Embryonic facial prominence (tissue), 1 donor: ENCODE results near the gene RPL19.
A peak's percentile ranks its signal among the peaks of the same experiment; 100 is the strongest.
"Not testable (repeated sequence)": the region's sequence is repeated elsewhere in the genome, so short reads cannot be mapped to it uniquely, and the experiment has no call there.

Experiments used
- DNase-seq: peaks from one replicate; pipeline ENCODE4 v3.0.0-alpha.2; 2016; ENCODE audit errors: extremely low spot score

RPL19 gene

GRCh38 chr17:39200070-39200879, at the start of gene RPL19:
TSS of gene RPL19 (plus strand) at chr17:39200283. CDS start at chr17:39200345, 62 bp downstream.
- no peak for DNase-seq

- DNase-seq: no peak
These were observed 49.3 kb upstream of the RPL19 start for GRCh38 chr17:39150795-39151149.

- no peak for DNase-seq
These were observed 48.7 kb upstream of the RPL19 start, which contains the start of gene PLXDC1 for GRCh38 chr17:39151150-39151942. TSS of gene PLXDC1 (minus strand) at chr17:39151637. CDS start at chr17:39151437, 200 bp downstream.

- no peak for DNase-seq
These were observed 47.9 kb upstream of the RPL19 start for GRCh38 chr17:39151943-39152818.

GRCh38 chr17:39153599-39154051, 46.5 kb upstream of the RPL19 start:
- DNase-seq: peak; percentile 84

- DNase-seq: no peak
These were observed 44.4 kb upstream of the RPL19 start for GRCh38 chr17:39155654-39156053.

GRCh38 chr17:39156491-39156890, 43.6 kb upstream of the RPL19 start:
- DNase-seq: no peak

GRCh38 chr17:39158623-39159022, 41.5 kb upstream of the RPL19 start:
- no peak for DNase-seq

GRCh38 chr17:39161962-39162361, 38.1 kb upstream of the RPL19 start:
- no peak for DNase-seq

- peak; percentile 61 for DNase-seq
These were observed 35.4 kb upstream of the RPL19 start for GRCh38 chr17:39164675-39165143.

GRCh38 chr17:39165178-39165840, 34.8 kb upstream of the RPL19 start:
- no peak for DNase-seq

GRCh38 chr17:39165841-39166349, 34.2 kb upstream of the RPL19 start, which contains the start of gene ARL5C:
TSS of gene ARL5C (minus strand) at chr17:39166161. CDS start at chr17:39165760, 401 bp downstream.
- no peak for DNase-seq

- no peak for DNase-seq
These were observed 33.4 kb upstream of the RPL19 start for GRCh38 chr17:39166437-39167335.

GRCh38 chr17:39167476-39167875, 32.6 kb upstream of the RPL19 start:
- DNase-seq: no peak

- DNase-seq: not testable (repeated sequence)
These were observed 31.6 kb upstream of the RPL19 start for GRCh38 chr17:39168503-39168902.

GRCh38 chr17:39169101-39169500, 31.0 kb upstream of the RPL19 start:
- DNase-seq: no peak

GRCh38 chr17:39169518-39169917, 30.6 kb upstream of the RPL19 start:
- no peak for DNase-seq

GRCh38 chr17:39170109-39170508, 30.0 kb upstream of the RPL19 start:
- DNase-seq: no peak

GRCh38 chr17:39170558-39170957, 29.5 kb upstream of the RPL19 start:
- no peak for DNase-seq

- no peak for DNase-seq
These were observed 28.1 kb upstream of the RPL19 start for GRCh38 chr17:39171933-39172332.
